H1 (cell line): ENCODE data around the gene CFAP61. TPM values are rescaled to one million over a fixed set of nuclear protein-coding genes. Genes with fewer than 3 reads are reported as not detected.

ENCODE experiments used
- CTCF ChIA-PET: fragments of 300-600 bp; sonication (Branson Sonifier 250); formaldehyde crosslinking; loops from one replicate; lab custom pipeline; 2021; ENCODE audit not compliant: partially characterized antibody; lab: Charles Lee
- POLR2A ChIA-PET: fragments of 300-600 bp; sonication (Branson Sonifier 250); formaldehyde crosslinking; loops from one replicate; lab custom pipeline; 2021; ENCODE audit warnings: inconsistent platforms; ENCODE audit not compliant: partially characterized antibody; lab: Charles Lee
- DNase-seq, 2 experiments: peaks; one replicate each; pipeline versions ENCODE4 v3.0.0 to v3.0.0-alpha.2; 2010 to 2022; ENCODE audit warnings: low spot score in 2 of 2, low read depth in 1 of 2, mixed read lengths in 1 of 2
- FAIRE-seq: peaks from 2 replicates; lab custom pipeline; 2011; peaks lifted over from hg19 to GRCh38; lab: Jason Lieb, UNC
- H2AFZ ChIP-seq: 2 replicates; pipeline ENCODE4 v1.8.1; 2012; ENCODE audit warnings: low read length, inconsistent platforms
- H2AK5ac ChIP-seq: 2 replicates; pipeline ENCODE4 v1.6.1; 2013; ENCODE audit warnings: low read depth, low read length
- H2BK120ac ChIP-seq: replicated peaks from 2 replicates; pipeline ENCODE3; 2013; ENCODE audit warnings: low read depth, low read length, inconsistent platforms
- H2BK12ac ChIP-seq: 2 replicates; pipeline ENCODE4 v1.6.1; 2013; ENCODE audit warnings: low read depth, low read length
- H2BK15ac ChIP-seq: 2 replicates; pipeline ENCODE4 v1.6.1; 2013; ENCODE audit warnings: low read length
- H2BK20ac ChIP-seq: 2 replicates; pipeline ENCODE4 v1.6.1; 2013; ENCODE audit warnings: low read length
- H2BK5ac ChIP-seq: 2 replicates; pipeline ENCODE4 v1.6.1; 2013; ENCODE audit warnings: low read depth, low read length
- H3K14ac ChIP-seq: 2 replicates; pipeline ENCODE4 v1.6.1; 2013; ENCODE audit warnings: inconsistent platforms; ENCODE audit not compliant: insufficient read length
- H3K18ac ChIP-seq: 2 replicates; pipeline ENCODE4 v1.6.1; 2013; ENCODE audit warnings: low read length; ENCODE audit errors: extremely low read depth
- H3K23ac ChIP-seq: 2 replicates; pipeline ENCODE4 v1.6.1; 2013; ENCODE audit warnings: inconsistent platforms; ENCODE audit not compliant: insufficient read length
- H3K23me2 ChIP-seq: 2 replicates; pipeline ENCODE4 v1.6.1; 2013; ENCODE audit warnings: low read depth, low read length
- H3K27ac ChIP-seq: 2 replicates; pipeline ENCODE4 v1.6.1; 2011; ENCODE audit warnings: low read depth, low read length, inconsistent platforms
- H3K27me3 ChIP-seq, 4 experiments: replicated peaks in 1 of 4; 1 replicate in 1 of 4; 2 replicates in 3 of 4; pipeline versions ENCODE4 v1.6.1 to v1.8.1; 2011 to 2013; ENCODE audit warnings: low read length in 3 of 4, mild to moderate bottlenecking in 3 of 4, inconsistent platforms in 2 of 4, mixed read lengths in 2 of 4, moderate library complexity in 1 of 4; ENCODE audit not compliant: control insufficient read depth in 3 of 4, insufficient read depth in 3 of 4; ENCODE audit errors: extremely low read depth in 1 of 4
- H3K36me3 ChIP-seq, 4 experiments: 2 replicates each; pipeline versions ENCODE4 v1.6.1 to v1.8.1; 2011 to 2013; ENCODE audit warnings: mild to moderate bottlenecking in 4 of 4, low read length in 3 of 4, moderate library complexity in 2 of 4, control low read depth in 1 of 4, inconsistent platforms in 1 of 4; ENCODE audit not compliant: insufficient read depth in 4 of 4, control insufficient read depth in 2 of 4
- H3K4ac ChIP-seq: replicated peaks from 2 replicates; pipeline ENCODE3; 2013; ENCODE audit warnings: low read length, low read depth, mixed read lengths, inconsistent platforms; ENCODE audit not compliant: insufficient read length
- H3K4me1 ChIP-seq, 4 experiments: replicated peaks in 1 of 4; 1 replicate in 1 of 4; 2 replicates in 3 of 4; pipeline versions ENCODE4 v1.6.1 to v1.8.1; 2011 to 2013; ENCODE audit warnings: low read length in 3 of 4, inconsistent platforms in 2 of 4, mixed read lengths in 1 of 4; ENCODE audit not compliant: insufficient read depth in 4 of 4, control insufficient read depth in 3 of 4
- H3K4me2 ChIP-seq, 2 experiments: 2 replicates each; pipeline versions ENCODE4 v1.6.1 to v1.8.1; 2011 to 2013; ENCODE audit warnings: low read depth in 2 of 2, low read length in 2 of 2, control low read depth in 1 of 2, inconsistent platforms in 1 of 2, mild to moderate bottlenecking in 1 of 2; ENCODE audit not compliant: insufficient read depth in 1 of 2
- H3K4me3 ChIP-seq, 4 experiments: fragments of 200-600, 300-600 bp in 1 of 4; sonication (generic), shearing (Covaris generic), sonication (Bioruptor Twin) in 1 of 4; 2 replicates each; pipeline versions ENCODE4 v1.5.1 to v1.8.1; 2011 to 2016; ENCODE audit warnings: low read length in 4 of 4, low read depth in 3 of 4, control low read depth in 2 of 4, inconsistent platforms in 2 of 4, mild to moderate bottlenecking in 2 of 4, mixed read lengths in 1 of 4, moderate library complexity in 1 of 4; ENCODE audit not compliant: insufficient read depth in 2 of 4; ENCODE audit errors: extremely low read depth in 1 of 4
- H3K56ac ChIP-seq: replicated peaks from 2 replicates; pipeline ENCODE3; 2013; ENCODE audit warnings: low read depth, mild to moderate bottlenecking, mixed read lengths, low read length, inconsistent platforms; ENCODE audit not compliant: insufficient read length
- H3K79me1 ChIP-seq: 2 replicates; pipeline ENCODE4 v1.6.1; 2013; ENCODE audit warnings: low read depth, low read length, control low read depth
- H3K79me2 ChIP-seq, 2 experiments: 2 replicates each; pipeline versions ENCODE4 v1.6.1 to v1.8.1; 2012 to 2013; ENCODE audit warnings: low read length in 2 of 2, mild to moderate bottlenecking in 2 of 2, inconsistent platforms in 1 of 2; ENCODE audit not compliant: insufficient read depth in 2 of 2, control insufficient read depth in 1 of 2
- H3K9ac ChIP-seq, 4 experiments: replicated peaks in 1 of 4; 1 replicate in 1 of 4; 2 replicates in 3 of 4; pipeline versions ENCODE4 v1.6.1 to v1.8.1; 2011 to 2013; ENCODE audit warnings: low read depth in 3 of 4, low read length in 3 of 4, control low read depth in 2 of 4, mild to moderate bottlenecking in 2 of 4, moderate library complexity in 2 of 4, inconsistent platforms in 1 of 4; ENCODE audit errors: extremely low read depth in 1 of 4
- H3K9me3 ChIP-seq, 2 experiments: 2 replicates each; pipeline versions ENCODE4 v1.6.1 to v1.8.1; 2012 to 2013; ENCODE audit warnings: mild to moderate bottlenecking in 2 of 2, moderate library complexity in 2 of 2, control low read depth in 1 of 2, inconsistent platforms in 1 of 2, low read depth in 1 of 2, low read length in 1 of 2, mixed read lengths in 1 of 2; ENCODE audit not compliant: insufficient read depth in 2 of 2
- H4K20me1 ChIP-seq, 2 experiments: replicated peaks in 1 of 2; 2 replicates each; pipeline versions ENCODE3 to v1.8.1; 2011 to 2013; ENCODE audit warnings: inconsistent platforms in 2 of 2, low read length in 2 of 2, mild to moderate bottlenecking in 1 of 2; ENCODE audit not compliant: insufficient read depth in 2 of 2, control insufficient read depth in 1 of 2
- H4K5ac ChIP-seq: 2 replicates; pipeline ENCODE4 v1.6.1; 2013; ENCODE audit warnings: low read length, low read depth, mixed read lengths, inconsistent platforms; ENCODE audit not compliant: insufficient read length
- H4K8ac ChIP-seq: 2 replicates; pipeline ENCODE4 v1.8.0; 2013; ENCODE audit warnings: mild to moderate bottlenecking, moderate library complexity, low read length, inconsistent platforms; ENCODE audit not compliant: insufficient read depth; ENCODE audit errors: extremely low read depth
- H4K91ac ChIP-seq: replicated peaks from 2 replicates; pipeline ENCODE3; 2013; ENCODE audit warnings: low read length, mixed read lengths, inconsistent platforms; ENCODE audit not compliant: insufficient read length
- BRCA1 ChIP-seq: IDR thresholded peaks from 2 replicates; pipeline ENCODE4 v1.6.1; 2012; ENCODE audit warnings: low read depth, low read length, improper control_type of control experiment
- CHD1 ChIP-seq: IDR thresholded peaks from 2 replicates; pipeline ENCODE4 v1.6.1; 2012; ENCODE audit warnings: low read depth, low read length, improper control_type of control experiment
- CREB1 ChIP-seq: IDR thresholded peaks from 2 replicates; pipeline ENCODE4 v1.6.1; 2012; ENCODE audit warnings: inconsistent platforms
- EP300 ChIP-seq, 2 experiments: IDR thresholded peaks; 1 replicate in 1 of 2; 2 replicates in 1 of 2; pipeline ENCODE4 v1.6.1; 2011 to 2012; ENCODE audit warnings: low read depth in 2 of 2, low read length in 2 of 2, mild to moderate bottlenecking in 2 of 2, borderline replicate concordance in 1 of 2, inconsistent platforms in 1 of 2, moderate library complexity in 1 of 2
- EZH2 ChIP-seq: fragments of 200-600 bp; sonication (generic); IDR thresholded peaks from 2 replicates; pipeline ENCODE4 v1.7.1; 2012; ENCODE audit warnings: low read depth, mild to moderate bottlenecking, moderate library complexity, low read length, inconsistent platforms; ENCODE audit not compliant: severe bottlenecking
- FOSL1 ChIP-seq: IDR thresholded peaks from 2 replicates; pipeline ENCODE4 v1.6.1; 2011; ENCODE audit warnings: mild to moderate bottlenecking, low read depth, low read length, moderate library complexity; ENCODE audit not compliant: insufficient read depth
- HDAC6 ChIP-seq: IDR thresholded peaks from one replicate; pipeline ENCODE4 v1.7.1; 2012; ENCODE audit warnings: low read depth, mild to moderate bottlenecking, inconsistent platforms, low read length, moderate library complexity
- JUN ChIP-seq: IDR thresholded peaks from 2 replicates; pipeline ENCODE4 v1.6.1; 2011; ENCODE audit warnings: low read depth, mild to moderate bottlenecking, improper control_type of control experiment, low read length
- POLR2A ChIP-seq, 2 experiments: IDR thresholded peaks; 1 replicate in 1 of 2; 2 replicates in 1 of 2; pipeline ENCODE4 v1.6.1; 2011; ENCODE audit warnings: low read depth in 2 of 2, low read length in 2 of 2, mild to moderate bottlenecking in 2 of 2; ENCODE audit errors: control extremely low read depth in 1 of 2
- RAD21 ChIP-seq, 2 experiments: IDR thresholded peaks in 1 of 2; conservative IDR thresholded peaks in 1 of 2; 2 replicates each; pipeline ENCODE4 v1.6.1; 2011; ENCODE audit warnings: low read depth in 2 of 2, low read length in 2 of 2, improper control_type of control experiment in 1 of 2, inconsistent platforms in 1 of 2, mild to moderate bottlenecking in 1 of 2, moderate library complexity in 1 of 2
- RXRA ChIP-seq: IDR thresholded peaks from 2 replicates; pipeline ENCODE4 v1.6.1; 2011; ENCODE audit warnings: low read depth, mild to moderate bottlenecking, low read length, moderate library complexity; ENCODE audit not compliant: insufficient read depth
- TCF12 ChIP-seq: IDR thresholded peaks from 2 replicates; pipeline ENCODE4 v1.6.1; 2011; ENCODE audit warnings: low read depth, mild to moderate bottlenecking, low read length
- USF2 ChIP-seq: IDR thresholded peaks from 2 replicates; pipeline ENCODE4 v1.6.1; 2011; ENCODE audit warnings: low read length, improper control_type of control experiment
- WGBS, 2 experiments: shearing (Covaris generic) in 1 of 2; methylation state at CpG; one replicate each; pipeline versions ENCODE4 v1.1.6 to v1.1.7; 2013 to 2015; ENCODE audit warnings: low lambda C conversion rate in 2 of 2, mixed read lengths in 2 of 2, inconsistent platforms in 1 of 2, low coverage in 1 of 2, missing lambda C conversion rate in 1 of 2; ENCODE audit not compliant: insufficient replicate concordance in 2 of 2, insufficient coverage in 1 of 2, insufficient read length in 1 of 2; ENCODE audit errors: extremely low coverage in 1 of 2, missing lambda C conversion rate in 1 of 2; 5-methylcytosine and 5-hydroxymethylcytosine counted together
- polyA plus RNA-seq, 7 experiments: library from polyadenylated mRNA; depleted of rRNA in 3 of 7; stranded (reverse) in 5 of 7; unstranded in 2 of 7; fragments of >200 nt in 5 of 7; fragments of 200-250 nt in 2 of 7; gene quantifications; 1 replicate in 5 of 7; 2 replicates in 1 of 7; 4 replicates in 1 of 7; pipeline versions ENCODE4 v1.2.1 to v1.2.3, GENCODE V29; 2011 to 2013; ENCODE audit warnings: missing spikeins in 2 of 7, mixed read lengths in 2 of 7
- total RNA-seq: library from RNA; stranded (reverse); fragmentation: NEBNext Ultra II Directional; extraction: Animal tissue kit (Norgen Biotek cat#: 25700); gene quantifications from 2 replicates; pipeline ENCODE4 v1.2.1, GENCODE V29; 2021

Gene CFAP61
- total and polyA plus RNA-seq, 2 of the 8 experiments (the other 6 are each of a cell fraction or from before 2014, with no cell fraction given): 0.29 to 0.61 TPM

GRCh38 chr20:20023395-20023794, 28.9 kb upstream of the CFAP61 start:
- CTCF ChIA-PET: no interaction called here
- Histone ChIP-seq H3K23me2 (no peaks in the 10 kb centered on the region), H3K4me2 (no peak overlapping the region), H3K4ac (no peak overlapping the region), H3K79me1 (peaks cover 32% of the 10 kb centered on the region), H3K27me3 (no peaks in the 10 kb centered on the region), H2AK5ac (no peak overlapping the region), H2BK120ac (no peak overlapping the region), H2BK20ac (no peak overlapping the region), H2BK5ac (no peak overlapping the region), H3K79me2 (peaks cover 8 to 66% of the 10 kb centered on the region in 2 experiments), H4K5ac (no peak overlapping the region), H3K9ac (no peak overlapping the region), H3K18ac (no peak overlapping the region), H3K36me3 (peaks cover 0 to 13% (median 5%) of the 10 kb centered on the region in 4 experiments; a peak in 6 of 8 replicates), H3K23ac (no peak overlapping the region), H4K91ac (no peak overlapping the region), H3K56ac (no peak overlapping the region), H4K8ac (no peak overlapping the region), H3K4me1 (peaks cover 0 to 4% (median under 1%) of the 10 kb centered on the region in 4 experiments; a peak in 3 of 7 replicates), H3K14ac (no peak overlapping the region), H2BK12ac (no peak overlapping the region), H3K9me3 (no peaks in the 10 kb centered on the region), H2AFZ (no peak overlapping the region), H4K20me1 (peaks cover 2% of the 10 kb centered on the region in 2 experiments), H2BK15ac (no peak overlapping the region), H3K27ac (no peak overlapping the region), H3K4me3 (no peak overlapping the region)
- WGBS, 2 experiments: 89% methylated on average over 3 of the region's 3 CpGs; no CpG with 5 or more reads in 1 of the 2 experiments
- DNase-seq (no peak), FAIRE-seq (no peak)
- POLR2A ChIA-PET: interaction anchor here (0.7 kb wide), 1 partner anchor 13 kb away, joined by 3 read pairs; no protein-coding TSS in a partner anchor
- TF ChIP-seq RXRA (no peak), JUN (no peak), HDAC6 (no peak), POLR2A (IDR thresholded peaks at IDR 0.05; ENCODE audit: control extremely low read depth in 1 of 2, low read depth in 2 of 2, low read length in 2 of 2) (no peak), FOSL1 (no peak), EP300 (IDR thresholded peaks at IDR 0.05; ENCODE audit: borderline replicate concordance in 1 of 2, low read depth in 2 of 2, low read length in 2 of 2) (no peak), TCF12 (no peak), CHD1 (no peak), CREB1 (no peak), USF2 (no peak), EZH2 (no peak), BRCA1 (no peak), RAD21 (IDR thresholded peaks at IDR 0.05 in 1 of 2, conservative IDR thresholded peaks at IDR 0.05 in 1 of 2; ENCODE audit: low read depth in 2 of 2, low read length in 2 of 2) (no peak)
